Lower lobe of right lung (tissue), 2 donors: ENCODE data around the gene CUL3. TPM values are rescaled to one million over a fixed set of nuclear protein-coding genes. Genes with fewer than 3 reads are reported as not detected.
A peak's percentile ranks its signal among the peaks of the same experiment; 100 is the strongest.

ENCODE experiments used
- ATAC-seq, 2 donors: fragments of 200-7000 bp; cut with Tn5 transposase; one replicate each; pipeline ENCODE4 v1.9.1; 2020 to 2022; ENCODE audit warnings: mild to moderate bottlenecking in 2 of 2, moderate library complexity in 2 of 2
- DNase-seq: peaks from one replicate; pipeline ENCODE4 v3.0.0-alpha.2; 2020
- H3K27ac ChIP-seq: fragments of 200-600 bp; one replicate; pipeline ENCODE4 v1.8.0; 2022
- H3K27me3 ChIP-seq: fragments of 200-600 bp; one replicate; pipeline ENCODE4 v1.8.0; 2022; ENCODE audit warnings: low read depth
- H3K36me3 ChIP-seq: fragments of 200-600 bp; one replicate; pipeline ENCODE4 v1.8.0; 2022; ENCODE audit warnings: mild to moderate bottlenecking
- H3K4me1 ChIP-seq: fragments of 200-600 bp; one replicate; pipeline ENCODE4 v1.8.0; 2022
- H3K4me3 ChIP-seq: fragments of 200-600 bp; one replicate; pipeline ENCODE4 v1.8.0; 2022; ENCODE audit warnings: mild to moderate bottlenecking
- H3K9me3 ChIP-seq: fragments of 200-600 bp; one replicate; pipeline ENCODE4 v1.8.0; 2022
- intact Hi-C: fragments of 100-400 bp; cut with DNase I; formaldehyde crosslinking; loops from one replicate; pipeline ENCODE4 v1.11.0; 2022
- long read RNA-seq: library from polyadenylated mRNA; unstranded; transcript quantifications from one replicate; pipeline ENCODE4 v2.0.0, GENCODE V29; 2021
- total RNA-seq: library from RNA; stranded (reverse); fragmentation: NEBNext Ultra II Directional; extraction: Animal tissue kit (Norgen Biotek cat#: 25700); gene quantifications from one replicate; pipeline ENCODE4 v1.2.1, GENCODE V29; 2021
- TF ChIP-seq, protein P1 (sequence below): fragments of 200-600 bp; IDR thresholded peaks from one replicate; pipeline ENCODE4 v1.8.0; 2022; ENCODE audit warnings: antibody characterized with exemption, mild to moderate bottlenecking
- donor health status: DM: no; HTN: yes; CAD: no; lungs with severe emphysema.

Gene CUL3
- 79.2 TPM for total RNA-seq
- long read RNA-seq, full-length matches to known transcripts, result 76 of 97 reads
- long read RNA-seq, partial matches to known transcripts, result 9 of 97 reads
- long read RNA-seq, other reads (novel, unspliced or antisense), result 12 of 97 reads

- Histone ChIP-seq H3K4me1 (peaks cover 41% of the 10 kb centered on the region), H3K27me3 (no peaks in the 10 kb centered on the region), H3K9me3 (no peaks in the 10 kb centered on the region), H3K27ac (peak within 1 kb of the TSS; percentile 90), H3K4me3 (peak within 1 kb of the TSS; percentile 71), H3K36me3 (no peaks in the 10 kb centered on the region)
- peak; percentile 98 for DNase-seq
- ATAC-seq, result peak; percentile 98 to 100
- intact Hi-C loops, result no loop called here
- TF ChIP-seq, protein P1, sequence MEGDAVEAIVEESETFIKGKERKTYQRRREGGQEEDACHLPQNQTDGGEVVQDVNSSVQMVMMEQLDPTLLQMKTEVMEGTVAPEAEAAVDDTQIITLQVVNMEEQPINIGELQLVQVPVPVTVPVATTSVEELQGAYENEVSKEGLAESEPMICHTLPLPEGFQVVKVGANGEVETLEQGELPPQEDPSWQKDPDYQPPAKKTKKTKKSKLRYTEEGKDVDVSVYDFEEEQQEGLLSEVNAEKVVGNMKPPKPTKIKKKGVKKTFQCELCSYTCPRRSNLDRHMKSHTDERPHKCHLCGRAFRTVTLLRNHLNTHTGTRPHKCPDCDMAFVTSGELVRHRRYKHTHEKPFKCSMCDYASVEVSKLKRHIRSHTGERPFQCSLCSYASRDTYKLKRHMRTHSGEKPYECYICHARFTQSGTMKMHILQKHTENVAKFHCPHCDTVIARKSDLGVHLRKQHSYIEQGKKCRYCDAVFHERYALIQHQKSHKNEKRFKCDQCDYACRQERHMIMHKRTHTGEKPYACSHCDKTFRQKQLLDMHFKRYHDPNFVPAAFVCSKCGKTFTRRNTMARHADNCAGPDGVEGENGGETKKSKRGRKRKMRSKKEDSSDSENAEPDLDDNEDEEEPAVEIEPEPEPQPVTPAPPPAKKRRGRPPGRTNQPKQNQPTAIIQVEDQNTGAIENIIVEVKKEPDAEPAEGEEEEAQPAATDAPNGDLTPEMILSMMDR, result no peak
Measured at GRCh38 chr2:224585211-224586088, at the start of gene CUL3. Gene CUL3 (minus strand): TSS chr2:224585363. CDS start chr2:224585009, 354 bp downstream.

DNA sequence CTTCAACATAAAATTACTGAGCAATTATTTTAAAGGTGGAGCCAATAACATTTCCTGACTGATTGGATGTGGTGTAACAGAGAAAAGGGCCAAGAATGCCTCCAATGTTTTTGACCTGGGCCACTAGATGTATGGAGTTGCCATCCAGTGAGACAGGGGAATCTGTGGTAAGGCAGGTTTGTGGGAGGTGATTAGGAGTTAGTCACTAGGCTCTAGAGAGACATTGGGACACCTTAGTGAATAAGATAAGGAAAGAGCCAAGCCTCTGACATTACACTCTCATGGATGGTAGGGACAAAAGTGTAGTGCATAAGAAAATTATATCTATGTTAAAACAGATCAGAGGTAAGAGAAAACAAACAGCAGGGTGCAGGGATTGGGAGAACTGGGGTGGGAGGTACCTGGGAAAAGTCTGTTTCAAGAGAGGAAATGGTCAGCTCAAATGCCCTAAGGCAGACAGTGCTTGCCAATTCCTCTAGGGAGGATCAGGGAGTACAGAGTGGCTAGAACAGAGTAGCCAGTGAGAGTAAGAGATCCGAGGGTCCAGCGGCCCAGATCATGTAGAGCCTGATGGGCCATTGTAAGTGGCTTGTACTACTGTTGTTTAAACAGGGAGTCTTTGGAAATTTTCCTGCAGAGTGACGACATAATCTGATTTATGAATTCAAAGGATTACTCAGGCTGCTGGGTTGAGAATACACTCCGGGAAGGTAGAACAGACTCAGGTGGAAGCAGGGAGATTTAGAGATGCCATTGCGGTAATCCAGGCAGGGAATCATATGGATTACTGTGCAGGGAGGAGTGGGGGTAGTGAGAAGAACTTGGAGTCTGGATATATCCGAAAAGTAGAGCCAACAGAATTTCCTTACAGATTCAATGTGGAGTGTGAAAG is 45.7 kb upstream of the CUL3 start:
- no peak for DNase-seq
- Histone ChIP-seq H3K27me3 (no peaks in the 10 kb centered on the region), H3K36me3 (no peaks in the 10 kb centered on the region), H3K27ac (no peak overlapping the region), H3K9me3 (no peaks in the 10 kb centered on the region), H3K4me1 (no peaks in the 10 kb centered on the region), H3K4me3 (no peak overlapping the region)
- TF ChIP-seq, protein P1, result no peak
- intact Hi-C loops, result no loop called here
- ATAC-seq, result no peak

GRCh38 chr2:224628416-224628815 is 43.3 kb upstream of the CUL3 start:
- DNase-seq (no peak), ATAC-seq (no peak)
- TF ChIP-seq, protein P1, result no peak
- Histone ChIP-seq H3K36me3 (no peaks in the 10 kb centered on the region), H3K27me3 (no peaks in the 10 kb centered on the region), H3K4me3 (no peak overlapping the region), H3K4me1 (no peaks in the 10 kb centered on the region), H3K27ac (no peak overlapping the region), H3K9me3 (no peaks in the 10 kb centered on the region)
- intact Hi-C loops, result no loop called here

- Histone ChIP-seq H3K27me3 (no peaks in the 10 kb centered on the region), H3K36me3 (no peaks in the 10 kb centered on the region), H3K9me3 (no peaks in the 10 kb centered on the region), H3K4me1 (no peaks in the 10 kb centered on the region), H3K27ac (no peak overlapping the region), H3K4me3 (no peak overlapping the region)
- no peak for DNase-seq
- TF ChIP-seq, protein P1, result no peak
- intact Hi-C loops, result no loop called here
- ATAC-seq, result peak in 1 of 2 donors; percentile 23
Measured at GRCh38 chr2:224626735-224627134, 41.6 kb upstream of the CUL3 start.

DNA sequence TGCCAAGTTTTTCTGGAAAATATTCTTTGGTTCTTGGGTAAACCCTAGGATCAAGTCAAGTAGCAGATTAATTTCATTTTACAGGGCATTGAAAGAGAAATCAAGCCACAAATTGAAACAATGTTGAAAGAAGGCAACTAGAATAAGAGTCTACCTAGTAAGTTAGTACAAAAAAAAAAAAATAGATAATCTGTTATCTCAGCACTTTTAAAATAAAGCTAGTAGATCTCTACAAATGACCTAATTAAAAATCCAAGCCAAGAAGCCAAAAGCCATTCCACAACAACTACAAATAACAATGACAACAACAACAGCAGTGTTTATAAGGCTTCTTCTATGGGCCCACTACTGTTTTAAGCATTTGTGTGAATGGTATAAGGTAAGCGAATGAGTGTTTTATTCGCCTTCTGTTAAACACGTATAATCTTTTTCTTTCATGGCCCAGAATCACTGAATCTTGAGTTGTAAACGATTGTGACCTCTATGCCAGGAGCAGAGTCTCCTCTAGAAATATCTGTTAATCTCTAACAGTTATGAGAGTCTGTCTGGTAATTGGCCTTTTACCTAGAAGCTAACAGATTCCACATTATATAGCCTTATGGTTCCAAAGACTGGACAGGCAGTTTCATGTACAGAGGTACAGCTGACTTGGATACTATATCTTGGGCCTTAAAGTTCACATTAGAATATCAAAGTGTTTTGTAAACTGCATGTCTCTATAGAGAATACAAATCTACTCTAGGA is 28.6 kb upstream of the CUL3 start:
- no peaks in the 10 kb centered on the region for H3K27me3 ChIP-seq
- no peak overlapping the region for H3K4me3 ChIP-seq
- H3K9me3 ChIP-seq, result no peaks in the 10 kb centered on the region
- no peaks in the 10 kb centered on the region for H3K36me3 ChIP-seq
- TF ChIP-seq, protein P1, result no peak
- DNase-seq (no peak), ATAC-seq (no peak)
- no peaks in the 10 kb centered on the region for H3K4me1 ChIP-seq
- intact Hi-C loops, result no loop called here
- no peak overlapping the region for H3K27ac ChIP-seq
